HG03565 (cell line): Measurements from ENCODE around the gene C9orf152.

Source experiments
- ATAC-seq: cut with Tn5 transposase; IDR thresholded peaks from one replicate; pipeline ENCODE4 v1.9.1; 2021; ENCODE audit warnings: mild to moderate bottlenecking, moderate library complexity; ENCODE audit not compliant: unreplicated experiment

Gene C9orf152

DNA sequence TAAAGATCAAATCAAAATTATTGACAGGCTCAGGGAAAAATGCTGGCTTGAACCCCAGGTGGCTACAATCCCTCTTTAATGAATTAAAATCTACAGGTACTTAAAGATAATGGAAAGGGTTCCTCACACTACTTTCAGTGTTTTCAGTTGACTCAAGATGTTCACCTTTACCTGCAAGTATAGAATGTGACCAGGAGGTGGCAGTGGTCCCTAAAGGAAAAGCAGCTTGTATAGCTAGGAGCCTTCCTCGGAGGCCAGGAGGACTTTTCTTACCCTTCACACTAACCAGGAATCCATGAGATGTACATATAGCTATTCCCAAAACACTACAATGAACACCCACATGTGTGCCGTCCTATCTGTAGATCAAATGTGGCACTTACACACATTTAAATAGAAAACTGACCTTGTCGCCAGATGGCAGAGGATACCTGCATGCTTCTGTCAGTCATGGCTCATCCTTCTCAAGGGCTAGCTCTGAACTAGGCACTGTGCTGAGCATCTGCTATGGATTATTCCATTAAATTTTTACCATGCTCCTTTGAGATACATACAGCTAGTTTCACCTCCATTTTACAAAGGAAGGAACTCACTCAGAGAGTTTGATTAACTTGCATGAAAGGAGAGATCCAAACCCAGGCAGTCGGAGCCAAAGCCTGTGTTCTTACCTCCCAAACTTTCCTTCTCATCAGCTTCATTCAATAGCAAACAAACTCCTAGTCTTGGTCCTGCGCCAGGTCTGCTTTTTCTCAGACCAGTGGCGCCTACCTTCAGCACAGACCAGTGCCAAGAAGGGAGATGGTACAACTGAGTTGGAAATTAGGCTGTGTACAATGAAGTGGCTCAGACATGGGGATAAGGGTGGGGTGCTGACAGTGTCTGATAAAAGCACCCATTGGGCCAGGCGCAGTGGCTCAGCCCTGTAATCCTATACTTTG is 24.5 kb downstream of the C9orf152 start:
- ATAC-seq, result peak; percentile 78

- ATAC-seq, result no peak
These were observed 27.2 kb downstream of the C9orf152 start for GRCh38 chr9:110180511-110181434.

DNA sequence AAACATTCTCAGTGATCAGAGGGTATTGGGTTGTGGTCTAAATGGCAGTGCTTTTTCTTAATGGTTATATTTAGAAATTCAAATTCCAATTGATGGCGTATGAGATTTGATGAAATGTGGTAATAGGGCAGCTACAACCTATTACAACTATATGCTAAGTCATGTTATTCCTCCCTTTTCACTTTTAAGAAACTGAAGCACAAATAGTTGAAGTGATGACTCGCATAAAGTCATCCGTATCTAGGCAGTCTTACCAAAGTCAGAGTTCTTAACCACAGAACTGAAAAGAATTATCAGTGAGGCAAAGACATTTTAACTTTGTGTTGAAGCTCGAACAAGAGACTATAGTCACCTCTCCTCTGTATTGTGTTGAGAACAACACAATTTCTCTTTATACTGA is 28.2 kb downstream of the C9orf152 start:
- no peak for ATAC-seq

DNA sequence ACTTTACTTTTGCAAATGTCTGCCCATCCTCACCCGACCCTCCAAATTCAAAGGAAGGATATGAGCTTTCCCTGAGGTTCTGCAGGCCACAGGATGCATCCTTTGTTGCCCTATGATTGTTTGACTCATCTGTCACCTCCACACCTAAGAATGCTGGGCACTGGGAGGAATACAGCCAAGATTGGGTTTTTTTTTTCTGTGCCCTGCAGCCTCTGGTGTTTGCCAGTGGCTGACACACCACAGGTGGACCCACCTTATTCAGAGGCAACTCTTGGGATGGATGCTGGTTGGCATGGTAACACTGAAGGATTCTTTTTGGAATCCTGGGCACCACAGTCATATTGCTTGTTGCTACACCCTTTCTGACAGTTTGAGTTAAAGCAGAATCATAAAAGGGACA is 29.7 kb downstream of the C9orf152 start:
- no peak for ATAC-seq

- ATAC-seq, result no peak
These were observed 32.5 kb downstream of the C9orf152 start for GRCh38 chr9:110175275-110175968.

DNA sequence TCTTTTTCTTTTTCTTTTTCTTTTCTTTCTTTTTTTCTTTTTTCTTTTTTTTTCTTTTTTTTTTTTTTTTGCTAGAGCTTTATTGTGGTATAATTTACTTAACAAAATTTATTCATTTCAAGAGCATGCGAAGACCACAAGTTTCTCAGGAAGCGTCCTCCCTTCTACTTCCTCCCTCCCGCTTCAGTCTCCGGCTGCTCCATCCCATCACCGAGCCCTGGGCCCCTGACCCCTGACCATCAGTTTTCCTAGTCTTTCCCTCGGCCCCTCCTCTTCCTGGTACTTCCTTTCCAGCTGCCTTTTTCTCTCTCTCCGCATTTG is 34.7 kb downstream of the C9orf152 start:
- ATAC-seq, result no peak

DNA sequence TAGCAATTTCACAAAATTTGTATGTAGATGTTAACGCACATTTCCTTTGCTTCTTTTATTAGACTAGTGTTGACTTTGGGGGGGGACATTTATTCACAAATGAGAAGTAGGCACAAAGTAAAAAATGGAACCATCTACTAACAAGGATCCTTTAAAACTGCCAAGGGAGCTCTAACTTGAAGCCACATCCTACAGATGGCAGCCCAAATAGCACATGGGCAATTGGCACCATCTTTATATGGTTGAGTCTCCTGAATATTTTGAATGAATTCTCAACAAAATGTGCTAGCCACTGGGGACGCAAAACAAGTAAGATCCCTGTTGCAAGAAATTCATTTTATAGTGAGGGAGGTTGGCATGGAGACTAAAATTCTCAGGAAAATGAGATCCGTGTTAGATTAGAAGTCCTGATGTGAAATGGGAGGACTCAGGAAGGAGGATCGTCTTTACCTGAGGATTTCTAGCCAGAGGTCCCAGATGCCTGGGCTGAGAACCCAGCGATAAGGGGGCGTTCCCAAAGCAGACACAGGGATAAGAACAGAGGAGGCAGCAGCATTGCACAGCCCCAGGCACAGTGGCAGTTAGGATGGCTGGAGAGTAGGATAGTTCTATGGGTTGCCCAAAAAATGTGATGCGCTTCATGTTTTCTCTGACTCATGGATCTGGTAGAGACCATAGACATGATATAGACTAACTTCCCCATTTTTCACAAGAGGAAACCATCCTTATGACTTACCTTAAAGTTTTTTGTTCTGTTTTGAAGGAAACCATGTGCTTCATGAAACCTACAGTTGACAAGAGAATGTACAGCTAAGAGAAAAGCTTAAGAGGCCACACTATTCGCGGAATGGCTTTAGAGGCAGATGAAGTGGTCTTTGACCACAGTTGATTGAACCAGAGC is 37.4 kb downstream of the C9orf152 start:
- ATAC-seq, result no peak

DNA sequence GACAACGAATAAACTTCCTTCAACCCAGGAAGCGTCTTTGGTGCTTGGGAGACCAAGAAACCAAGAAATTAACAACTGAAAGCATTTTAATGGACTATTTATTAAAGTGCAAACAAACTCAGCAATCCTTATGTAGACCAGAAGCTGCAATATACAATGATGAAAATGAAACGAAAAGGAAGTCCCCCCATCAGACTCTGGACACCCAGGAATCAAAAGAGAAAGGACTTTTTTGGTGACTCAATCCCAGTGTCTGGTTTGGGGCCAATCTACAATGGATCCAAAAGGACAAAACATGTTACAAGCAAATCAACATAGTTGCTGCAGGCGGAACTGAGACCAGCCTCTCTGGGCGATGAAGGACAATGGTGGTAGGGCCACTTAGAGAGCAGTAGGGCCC is 39.5 kb downstream of the C9orf152 start:
- no peak for ATAC-seq

DNA sequence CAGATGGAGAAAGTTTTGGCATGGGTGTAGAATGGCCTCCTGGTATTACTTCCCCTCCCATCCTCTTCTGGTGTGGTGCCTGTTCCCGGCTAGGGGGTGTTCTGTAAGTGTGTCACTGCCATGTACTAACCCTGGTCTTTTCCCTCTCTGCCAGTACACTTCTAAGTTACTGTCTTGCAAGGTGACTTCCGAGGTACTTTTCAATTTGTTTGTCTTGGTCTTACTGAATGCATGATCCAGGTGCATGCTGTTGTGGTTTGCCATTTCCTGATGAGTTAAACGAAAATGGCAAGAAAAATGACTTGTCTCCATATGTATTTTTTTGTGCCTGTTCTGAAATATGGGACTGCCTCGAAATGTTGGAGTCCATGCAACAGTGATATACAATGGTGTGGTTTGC is 46.0 kb downstream of the C9orf152 start:
- no peak for ATAC-seq

DNA sequence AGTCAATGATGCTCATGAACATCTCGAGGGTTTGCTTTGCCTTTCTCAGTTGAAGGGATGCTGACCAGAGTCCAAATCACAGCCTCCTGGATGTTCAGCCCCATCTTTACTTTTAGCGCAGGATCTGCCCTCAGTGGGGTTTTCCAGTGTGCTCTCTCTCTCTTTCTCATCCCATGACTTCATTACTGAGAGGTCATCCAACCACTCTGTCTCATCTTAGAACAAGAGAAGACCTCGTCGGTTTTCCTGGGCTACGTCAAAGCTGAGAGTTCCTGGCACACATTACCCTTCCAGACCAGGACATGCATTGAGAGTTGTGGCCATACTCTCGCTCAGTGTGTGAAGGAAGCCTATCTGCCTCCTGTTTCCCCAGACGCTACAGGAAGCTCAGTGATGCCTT is 47.3 kb downstream of the C9orf152 start:
- no peak for ATAC-seq

DNA sequence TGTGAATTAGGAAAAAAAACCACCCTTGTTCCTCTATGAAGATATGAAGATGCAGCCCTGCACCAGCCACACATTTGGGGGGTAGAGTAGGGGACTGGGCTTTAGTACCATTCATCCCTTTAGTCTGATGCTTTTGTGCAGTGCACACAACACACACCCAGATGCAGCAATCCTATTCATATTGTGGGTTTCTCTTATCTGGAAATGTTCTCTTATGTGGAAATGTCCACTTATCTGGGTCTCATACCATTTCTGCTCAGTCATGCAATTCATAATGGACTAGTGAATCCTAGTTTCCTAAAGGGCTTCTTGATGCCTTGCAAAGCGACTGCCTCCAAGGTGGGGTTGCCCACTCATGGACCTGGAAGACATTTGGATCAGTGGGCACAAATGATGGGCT is 47.8 kb downstream of the C9orf152 start:
- no peak for ATAC-seq

- ATAC-seq, result no peak
These were observed 49.9 kb downstream of the C9orf152 start for GRCh38 chr9:110157823-110158664.

GRCh38 chr9:110156902-110157301 is 51.1 kb downstream of the C9orf152 start:
- peak; percentile 72 for ATAC-seq

DNA sequence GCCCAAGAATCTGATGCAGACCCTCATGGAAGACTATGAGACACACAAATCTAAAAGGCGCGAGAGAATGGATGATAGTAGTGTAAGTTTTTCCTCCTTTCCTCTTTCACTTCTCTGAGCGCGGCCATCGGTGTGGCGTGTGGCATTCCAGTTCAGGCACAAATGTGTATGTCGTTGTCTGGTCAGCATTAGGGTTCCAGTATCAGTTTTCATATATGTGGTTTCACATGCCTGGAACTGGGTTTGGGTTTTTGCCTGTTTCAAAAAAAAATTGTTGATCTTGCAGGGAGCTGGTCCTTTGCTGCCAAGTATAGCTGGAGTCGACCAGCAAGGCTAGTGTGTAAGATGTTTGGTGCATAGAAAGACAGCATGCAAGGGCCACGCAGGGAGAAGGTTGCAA is 51.5 kb downstream of the C9orf152 start:
- no peak for ATAC-seq

- ATAC-seq, result no peak
These were observed 52.2 kb downstream of the C9orf152 start for GRCh38 chr9:110155751-110156150.

GRCh38 chr9:110153431-110153830 is 54.5 kb downstream of the C9orf152 start:
- ATAC-seq, result no peak

- ATAC-seq, result no peak
These were observed 55.1 kb downstream of the C9orf152 start for GRCh38 chr9:110152704-110153374.
